ENCODE data around the gene ZC3H12C. TPM values are rescaled to one million over a fixed set of nuclear protein-coding genes. Genes with fewer than 3 reads are reported as not detected.
A peak's percentile ranks its signal among the peaks of the same experiment; 100 is the strongest.
"Not testable (repeated sequence)": the region's sequence is repeated elsewhere in the genome, so short reads cannot be mapped to it uniquely, and the experiment has no call there.

ZC3H12C gene
- 10 to 100 TPM in 1 of 2 experiments, 1 to 10 TPM in 1; 2.8 to 12.2 TPM for total RNA-seq

DNA sequence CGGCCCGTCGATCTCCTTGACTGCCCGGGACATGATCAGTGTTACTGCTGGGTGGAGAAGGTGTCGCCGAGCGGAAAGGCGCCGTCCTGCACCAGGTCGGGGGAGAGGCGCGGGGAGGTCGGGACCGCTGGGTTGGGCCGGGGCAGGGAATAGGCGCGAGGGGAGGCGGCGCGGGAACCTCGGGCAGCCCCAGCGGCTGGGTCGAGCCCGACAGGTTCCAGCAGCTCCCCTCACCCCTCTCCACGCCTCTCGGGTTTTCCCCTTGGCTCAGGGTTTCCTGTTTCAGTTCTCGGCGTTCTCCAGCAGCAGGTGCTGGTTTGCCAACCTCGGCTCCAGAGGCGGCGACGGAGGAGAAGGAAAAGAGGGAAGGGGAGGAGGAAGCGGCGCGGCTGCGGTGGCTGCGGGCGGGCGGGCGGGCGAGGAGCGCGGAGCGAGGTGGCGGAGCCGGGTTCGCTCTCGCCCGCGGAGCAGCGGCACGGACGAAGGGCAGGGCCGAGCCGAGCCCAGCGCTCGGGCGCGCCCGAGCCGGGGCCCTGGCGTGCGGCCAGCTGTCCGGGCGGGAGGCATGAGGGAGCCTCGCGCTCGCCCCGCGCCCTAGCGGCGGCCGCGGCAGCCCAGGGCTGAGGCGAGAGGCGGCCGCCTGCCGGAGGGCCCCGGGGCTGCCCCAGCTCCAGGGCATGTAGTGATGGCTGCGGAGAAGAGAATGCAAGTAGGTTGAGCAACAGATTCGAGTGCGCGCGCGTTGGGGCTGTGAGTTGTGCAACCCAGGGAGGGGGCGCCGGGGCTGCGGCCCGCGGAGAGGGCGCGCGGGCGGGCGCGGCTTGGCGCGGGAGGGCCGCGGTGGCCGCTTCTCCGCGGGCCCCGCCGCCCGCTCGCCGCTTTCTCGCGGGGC lies at the start of gene ZC3H12C:
ZC3H12C (plus strand) TSS at position 878 of the 892 bp plus-strand sequence. CDS start 20 bp downstream, outside the sequence.
- H3K9me3 Mint-ChIP-seq (ENCODE audit: low read depth) = no peaks in the 10 kb centered on the region

DNA sequence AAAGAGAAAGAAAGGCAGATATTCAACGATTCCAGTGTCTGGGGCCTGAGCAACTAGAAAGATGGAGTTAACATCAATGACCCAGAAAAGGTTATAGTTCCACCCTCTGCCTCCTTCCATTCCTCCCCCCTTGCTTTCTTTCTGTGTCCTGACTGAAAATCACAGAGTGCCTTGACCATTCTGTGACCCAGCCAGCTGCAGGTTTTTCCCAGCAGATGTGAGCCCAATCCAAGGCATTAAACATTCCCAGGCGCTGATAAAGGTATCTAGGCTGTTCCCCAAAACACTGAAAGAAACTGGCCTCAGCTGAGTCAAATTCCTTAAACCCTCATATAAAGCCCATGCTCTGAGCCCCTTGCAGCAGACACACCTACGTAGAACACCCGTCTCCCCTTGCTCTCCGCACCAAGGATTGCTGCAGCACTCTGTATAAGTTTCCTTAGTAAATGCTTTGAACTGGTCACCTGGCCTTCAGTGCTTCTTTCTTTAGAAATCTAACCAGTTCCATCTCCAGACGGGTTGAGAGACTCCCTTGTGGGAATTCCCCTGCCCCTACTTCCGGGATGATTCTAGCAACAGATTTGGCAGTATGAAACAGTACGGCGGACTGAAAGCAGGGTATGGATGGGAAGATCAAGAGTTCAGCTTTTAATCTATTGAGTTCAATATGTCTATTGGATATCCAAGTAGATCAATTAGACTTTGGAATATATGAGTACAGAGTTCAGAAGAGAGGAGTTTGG lies 48.8 kb upstream of the ZC3H12C start:
- no peak for DNase-seq
- ATAC-seq = no peak
- Mint-ChIP-seq H3K27ac (no peak overlapping the region), H3K36me3 (no peaks in the 10 kb centered on the region), H3K4me3 (no peak overlapping the region), H3K27me3 (peaks cover 23% of the 10 kb centered on the region), H3K4me1 (no peaks in the 10 kb centered on the region), H3K9me3 (ENCODE audit: low read depth) (no peaks in the 10 kb centered on the region)
- CTCF ChIA-PET = no interaction called here

More for the DNA sequence above, at the start of gene ZC3H12C:
- Mint-ChIP-seq H3K4me3 (peak within 1 kb of the TSS; percentile 80), H3K36me3 (peaks cover 7% of the 10 kb centered on the region), H3K27ac (peak within 1 kb of the TSS; percentile 77), H3K4me1 (peaks cover 19% of the 10 kb centered on the region), H3K27me3 (peaks cover 57% of the 10 kb centered on the region)
- ATAC-seq (peak; percentile 86), DNase-seq (peak; percentile 72)
- CTCF ChIA-PET = interaction anchor here (0.6 to 1.9 kb wide), 11 partner anchors 14 to 1170 kb away, joined by 3 to 11 read pairs (median 4); no protein-coding TSS in a partner anchor

DNA sequence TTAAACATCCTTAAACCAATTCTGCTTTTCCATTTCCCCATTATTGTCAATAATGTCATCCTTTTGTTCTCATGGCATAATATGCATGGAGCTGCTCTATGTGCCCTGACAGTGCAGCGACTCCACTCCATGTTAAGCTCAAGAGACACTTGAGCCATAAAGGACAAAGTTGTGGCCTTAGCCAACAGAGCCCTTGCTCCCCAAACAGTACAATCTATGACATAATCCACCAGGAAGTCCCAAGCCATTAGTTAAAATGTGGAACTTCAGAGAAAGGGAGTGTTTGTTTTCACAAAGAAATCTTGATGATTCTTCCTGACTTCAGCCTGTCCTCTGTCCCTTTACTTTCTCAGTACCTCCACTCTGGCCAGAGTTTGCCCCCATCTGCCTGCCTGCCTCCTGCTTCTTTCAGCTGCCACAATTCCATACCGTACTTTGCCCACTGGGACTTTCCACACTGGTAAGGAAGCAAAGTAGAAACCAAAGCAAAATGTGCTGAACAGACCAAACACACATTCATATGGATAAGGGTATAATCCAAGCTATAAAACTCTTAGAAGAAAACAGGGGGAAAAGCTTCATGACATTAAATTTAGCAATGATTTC lies 46.3 kb upstream of the ZC3H12C start:
- Mint-ChIP-seq H3K36me3 (no peaks in the 10 kb centered on the region), H3K9me3 (ENCODE audit: low read depth) (peaks cover 2% of the 10 kb centered on the region), H3K27ac (no peak overlapping the region), H3K4me1 (no peaks in the 10 kb centered on the region), H3K27me3 (peaks cover 17% of the 10 kb centered on the region), H3K4me3 (no peak overlapping the region)
- CTCF ChIA-PET = no interaction called here
- no peak for ATAC-seq
- DNase-seq = no peak

DNA sequence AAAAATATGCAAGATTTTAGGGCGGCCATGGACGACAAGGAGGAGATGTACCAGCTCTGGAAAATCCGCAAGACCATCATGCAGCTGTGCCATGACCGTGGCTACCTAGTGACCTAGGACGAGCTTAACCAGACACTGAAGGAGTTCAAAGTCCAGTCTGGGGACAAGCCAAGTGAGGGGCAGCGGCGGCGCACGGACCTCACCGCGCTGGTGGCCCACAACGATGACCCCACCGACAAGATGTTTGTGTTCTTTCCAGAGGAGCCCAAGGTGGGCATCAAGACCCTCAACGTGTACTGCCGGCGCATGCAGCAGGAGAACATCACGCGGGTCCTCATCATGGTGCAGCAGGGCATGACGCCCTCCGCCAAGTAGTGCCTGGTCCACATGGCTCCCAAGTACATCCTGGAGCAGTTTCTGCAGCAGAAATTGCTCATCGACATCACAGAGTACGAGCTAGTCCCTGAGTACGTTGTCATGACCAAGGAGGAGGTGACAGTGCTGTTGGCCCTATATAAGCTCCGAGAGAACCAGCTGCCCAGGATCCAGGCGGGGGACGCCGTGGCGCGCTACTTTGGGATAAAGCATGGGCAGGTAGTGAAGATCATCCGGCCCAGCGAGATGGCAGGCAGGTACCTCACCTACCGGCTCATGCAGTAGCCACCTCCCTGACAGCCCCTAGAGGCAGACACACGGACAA lies 43.5 kb upstream of the ZC3H12C start:
- Mint-ChIP-seq H3K4me3 (no peak overlapping the region), H3K9me3 (ENCODE audit: low read depth) (peaks cover 12% of the 10 kb centered on the region), H3K36me3 (no peaks in the 10 kb centered on the region), H3K4me1 (no peaks in the 10 kb centered on the region), H3K27ac (no peak overlapping the region), H3K27me3 (peaks cover 6% of the 10 kb centered on the region)
- DNase-seq = no peak
- CTCF ChIA-PET = no interaction called here
- no peak for ATAC-seq

DNA sequence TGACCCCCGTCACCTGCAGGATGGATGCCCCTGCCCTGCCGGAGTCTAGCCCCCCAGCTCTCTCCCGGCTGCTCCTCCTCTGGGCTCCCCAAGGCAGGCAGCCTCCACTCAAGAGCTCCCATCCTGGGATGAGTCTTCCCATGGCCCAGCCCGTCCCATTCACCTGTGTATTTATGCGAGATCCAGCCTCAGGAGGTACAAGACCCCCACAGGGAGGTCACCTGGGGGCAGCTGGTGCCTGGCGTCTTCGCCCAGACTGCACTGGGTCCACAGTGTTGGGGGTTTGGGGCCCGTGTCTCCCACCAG lies 43.0 kb upstream of the ZC3H12C start:
- DNase-seq = no peak
- Mint-ChIP-seq H3K4me1 (no peaks in the 10 kb centered on the region), H3K9me3 (ENCODE audit: low read depth) (peaks cover 12% of the 10 kb centered on the region), H3K4me3 (no peak overlapping the region), H3K36me3 (no peaks in the 10 kb centered on the region), H3K27me3 (peaks cover 6% of the 10 kb centered on the region), H3K27ac (no peak overlapping the region)
- ATAC-seq = no peak
- CTCF ChIA-PET = interaction anchor here (1.5 kb wide), 1 partner anchor 1397 kb away, joined by 3 read pairs; no protein-coding TSS in a partner anchor

DNA sequence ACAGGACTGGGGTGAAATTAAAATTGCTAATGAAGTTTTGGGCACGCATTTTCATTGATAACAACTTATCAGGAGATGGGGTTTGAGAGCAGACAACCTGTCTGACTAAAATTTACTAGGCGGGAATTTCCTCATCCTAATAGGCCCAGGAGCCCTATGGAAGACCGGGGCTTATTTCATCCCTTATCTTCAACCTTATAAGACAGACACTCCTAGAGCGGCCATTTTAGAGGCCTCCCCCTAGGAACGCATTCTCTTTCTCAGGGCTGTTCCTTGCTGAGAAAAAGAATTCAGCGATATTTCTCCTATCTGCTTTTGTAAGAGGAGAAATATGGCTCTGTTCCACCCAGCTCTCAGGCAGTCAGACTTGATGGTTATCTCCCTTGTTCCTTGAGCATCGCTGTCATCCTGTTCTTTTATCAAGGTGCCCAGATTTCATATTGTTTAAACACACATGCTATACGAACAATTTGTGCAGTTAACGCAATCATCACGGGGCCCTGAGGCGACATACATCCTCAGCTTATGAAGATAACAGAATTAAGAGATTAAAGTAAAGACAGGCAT lies 39.3 kb upstream of the ZC3H12C start:
- Mint-ChIP-seq H3K36me3 (no peaks in the 10 kb centered on the region), H3K4me1 (no peaks in the 10 kb centered on the region), H3K27ac (no peak overlapping the region), H3K9me3 (ENCODE audit: low read depth) (peaks cover 12% of the 10 kb centered on the region), H3K4me3 (no peak overlapping the region), H3K27me3 (peaks cover 15% of the 10 kb centered on the region)
- ATAC-seq (no peak), DNase-seq (no peak)
- CTCF ChIA-PET = no interaction called here

DNA sequence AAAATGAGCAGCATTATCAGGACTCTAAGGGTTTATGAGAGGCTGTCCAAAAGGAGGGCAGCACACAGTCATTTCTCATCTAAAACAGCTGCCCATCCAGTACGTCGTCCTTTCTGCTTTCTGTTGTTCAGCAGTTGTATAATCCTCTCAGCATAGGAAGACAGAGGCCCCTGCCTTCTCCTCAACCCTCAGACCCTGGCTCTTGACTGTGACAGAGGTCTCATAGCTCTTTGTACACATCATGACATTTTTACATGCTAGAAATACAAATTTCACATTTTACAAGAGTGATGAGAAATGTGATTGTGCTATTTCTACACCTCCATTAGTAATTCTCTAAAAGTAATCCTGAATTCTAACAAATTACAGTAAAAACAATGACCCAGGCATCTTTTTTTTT lies 36.2 kb upstream of the ZC3H12C start:
- Mint-ChIP-seq H3K36me3 (no peaks in the 10 kb centered on the region), H3K27me3 (peaks cover 35% of the 10 kb centered on the region), H3K4me1 (no peaks in the 10 kb centered on the region), H3K4me3 (no peak overlapping the region), H3K27ac (no peak overlapping the region), H3K9me3 (ENCODE audit: low read depth) (peaks cover 11% of the 10 kb centered on the region)
- CTCF ChIA-PET = no interaction called here
- DNase-seq (no peak), ATAC-seq (no peak)

DNA sequence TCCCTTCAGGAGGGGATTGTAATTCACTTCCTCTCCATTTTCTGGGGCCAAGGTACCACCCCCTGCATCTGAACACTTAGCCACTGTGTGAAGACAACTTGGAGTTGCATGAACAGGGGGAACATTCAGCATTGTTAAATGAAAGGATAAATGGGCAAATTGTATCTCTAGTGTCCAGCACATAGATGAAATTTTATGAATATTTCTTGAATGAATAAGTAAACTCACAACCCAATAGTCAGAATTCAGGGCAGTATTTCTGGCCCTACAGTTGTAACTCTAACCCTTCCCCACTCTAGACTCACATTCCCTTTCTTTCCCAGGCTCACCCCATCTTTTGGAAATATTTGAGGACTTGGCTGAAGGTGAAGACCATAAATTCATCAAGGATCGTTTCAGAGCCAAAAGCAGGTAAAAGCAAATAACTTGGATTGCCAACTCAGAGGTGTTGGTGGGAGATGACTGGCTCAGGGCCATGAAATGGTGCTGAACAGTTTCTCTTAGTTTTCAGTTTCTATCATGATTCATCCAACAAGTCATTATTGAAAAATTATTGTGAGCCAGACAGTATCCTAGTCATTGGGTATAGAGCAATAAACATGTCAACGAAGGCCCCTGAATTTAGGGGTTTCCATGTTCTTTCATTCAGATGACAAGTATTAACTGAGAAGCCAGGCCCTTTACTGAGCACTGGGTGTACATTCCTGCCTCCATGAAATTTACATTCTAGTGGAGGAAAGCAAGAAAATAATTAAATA lies 33.3 kb upstream of the ZC3H12C start:
- H3K9me3 Mint-ChIP-seq (ENCODE audit: low read depth) = no peaks in the 10 kb centered on the region
- no peak overlapping the region for H3K27ac Mint-ChIP-seq
- no peak for DNase-seq
- no peak overlapping the region for H3K4me3 Mint-ChIP-seq
- CTCF ChIA-PET = interaction anchor here (1.3 kb wide), 1 partner anchor 10 kb away, joined by 3 read pairs; no protein-coding TSS in a partner anchor
- no peak for ATAC-seq
- H3K4me1 Mint-ChIP-seq = no peaks in the 10 kb centered on the region
- H3K27me3 Mint-ChIP-seq = peaks cover 46% of the 10 kb centered on the region
- H3K36me3 Mint-ChIP-seq = peaks cover 1% of the 10 kb centered on the region

DNA sequence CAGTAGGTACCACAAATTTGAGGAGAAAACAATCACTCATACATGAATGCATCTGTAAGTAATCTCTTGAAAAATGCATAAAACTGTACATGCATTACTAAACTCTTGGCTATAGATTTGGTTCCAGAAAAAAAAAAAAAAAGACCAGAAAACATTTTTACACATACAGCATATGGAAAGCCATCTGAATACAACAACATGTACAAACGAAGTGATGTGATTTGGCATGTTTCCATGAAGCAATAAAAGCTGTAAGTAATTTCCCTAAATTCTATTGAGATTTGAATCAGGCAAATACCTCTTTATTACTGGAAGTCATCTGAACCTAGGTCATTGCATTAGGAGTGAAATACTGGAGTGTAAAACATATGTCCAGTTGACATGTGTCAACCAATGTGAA lies 31.9 kb upstream of the ZC3H12C start:
- Mint-ChIP-seq H3K4me3 (no peak overlapping the region), H3K9me3 (ENCODE audit: low read depth) (no peaks in the 10 kb centered on the region), H3K4me1 (no peaks in the 10 kb centered on the region), H3K27me3 (peaks cover 50% of the 10 kb centered on the region), H3K27ac (no peak overlapping the region), H3K36me3 (peaks cover 1% of the 10 kb centered on the region)
- ATAC-seq (no peak), DNase-seq (no peak)
- CTCF ChIA-PET = no interaction called here

DNA sequence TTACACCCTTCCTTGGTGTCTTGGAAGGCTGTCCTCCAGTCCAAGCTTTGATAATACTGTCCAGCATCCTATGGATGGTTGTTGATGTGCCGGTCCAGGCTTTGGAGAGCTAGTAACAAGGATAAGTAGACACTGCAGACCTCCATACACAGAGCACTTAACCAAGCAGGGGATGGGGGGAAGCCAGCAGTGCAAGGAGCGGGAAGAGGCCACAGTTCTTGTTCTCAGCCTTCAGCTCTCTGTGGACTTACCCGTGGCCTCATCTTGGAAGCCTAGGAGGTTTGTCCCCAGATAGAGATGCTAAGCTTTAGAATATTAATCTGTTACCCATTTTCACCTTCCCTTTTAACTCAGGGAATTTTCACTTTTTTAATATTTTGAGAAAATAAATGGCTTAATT lies 30.9 kb upstream of the ZC3H12C start:
- H3K27me3 Mint-ChIP-seq = peaks cover 45% of the 10 kb centered on the region
- no peak overlapping the region for H3K27ac Mint-ChIP-seq
- ATAC-seq = no peak
- H3K9me3 Mint-ChIP-seq (ENCODE audit: low read depth) = no peaks in the 10 kb centered on the region
- H3K36me3 Mint-ChIP-seq = peaks cover 1% of the 10 kb centered on the region
- CTCF ChIA-PET = no interaction called here
- no peaks in the 10 kb centered on the region for H3K4me1 Mint-ChIP-seq
- no peak overlapping the region for H3K4me3 Mint-ChIP-seq
- no peak for DNase-seq

DNA sequence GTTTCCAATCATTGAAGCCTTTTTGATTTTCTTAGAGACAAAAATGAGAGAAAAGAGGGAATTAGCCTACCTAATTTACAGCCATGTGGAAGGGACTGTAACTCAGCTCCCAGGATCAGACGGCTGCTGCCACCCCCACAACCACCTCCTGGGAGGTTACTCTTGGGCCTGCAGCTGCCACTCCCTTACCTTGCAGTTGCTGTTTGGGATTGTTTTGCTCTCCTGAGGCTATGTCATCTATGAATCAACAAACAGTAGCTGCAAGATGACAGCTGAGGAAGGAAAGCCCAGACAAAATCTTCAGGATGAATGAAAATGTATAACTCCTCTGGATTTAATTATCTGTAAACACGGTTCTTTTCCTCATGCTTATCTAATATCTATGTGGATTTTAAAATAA lies 28.0 kb upstream of the ZC3H12C start:
- Mint-ChIP-seq H3K27ac (no peak overlapping the region), H3K4me1 (peaks cover 11% of the 10 kb centered on the region), H3K4me3 (no peak overlapping the region), H3K27me3 (peaks cover 36% of the 10 kb centered on the region), H3K36me3 (peaks cover 1% of the 10 kb centered on the region), H3K9me3 (ENCODE audit: low read depth) (no peaks in the 10 kb centered on the region)
- no peak for ATAC-seq
- DNase-seq = no peak
- CTCF ChIA-PET = interaction anchor here (2.3 kb wide), 1 partner anchor 28 kb away, joined by 5 read pairs; the partner anchor contains the start of gene ZC3H12C

DNA sequence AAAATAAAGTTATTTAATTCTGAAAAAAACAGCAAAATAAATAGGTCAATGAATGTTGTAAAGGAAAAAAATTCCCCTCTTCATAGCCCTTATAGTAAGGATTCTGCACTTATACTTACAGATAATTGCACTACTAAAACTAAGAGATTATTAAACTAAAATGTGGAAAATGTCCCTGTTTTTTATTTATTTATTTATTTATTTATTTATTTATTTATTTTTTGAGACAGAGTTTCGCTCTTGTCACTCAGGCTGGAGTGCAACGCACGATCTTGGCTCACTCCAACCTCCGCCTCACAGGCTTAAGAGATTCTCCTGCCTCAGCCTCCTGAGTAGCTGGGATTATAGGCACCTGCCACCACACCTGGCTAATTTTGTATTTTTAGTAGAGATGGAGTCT lies 25.2 kb upstream of the ZC3H12C start:
- CTCF ChIA-PET = interaction anchor here (1.6 kb wide), 1 partner anchor 10 kb away, joined by 7 read pairs; no protein-coding TSS in a partner anchor
- peaks cover 29% of the 10 kb centered on the region for H3K27me3 Mint-ChIP-seq
- peaks cover 19% of the 10 kb centered on the region for H3K4me1 Mint-ChIP-seq
- DNase-seq; H3K9me3 Mint-ChIP-seq (ENCODE audit: low read depth); H3K36me3 Mint-ChIP-seq; ATAC-seq; H3K4me3 Mint-ChIP-seq; H3K27ac Mint-ChIP-seq: not testable (repeated sequence)

Data from activated CD8-positive, alpha-beta memory T cell treated with anti-CD3 and anti-CD28 coated beads, Interleukin-2, amount 10 ng/mL, durations not matched to agents 7 days and 5 days (primary cell).